Measurements from ENCODE around the gene ABHD16B.
A peak's percentile ranks its signal among the peaks of the same experiment; 100 is the strongest.

The ABHD16B gene

DNA sequence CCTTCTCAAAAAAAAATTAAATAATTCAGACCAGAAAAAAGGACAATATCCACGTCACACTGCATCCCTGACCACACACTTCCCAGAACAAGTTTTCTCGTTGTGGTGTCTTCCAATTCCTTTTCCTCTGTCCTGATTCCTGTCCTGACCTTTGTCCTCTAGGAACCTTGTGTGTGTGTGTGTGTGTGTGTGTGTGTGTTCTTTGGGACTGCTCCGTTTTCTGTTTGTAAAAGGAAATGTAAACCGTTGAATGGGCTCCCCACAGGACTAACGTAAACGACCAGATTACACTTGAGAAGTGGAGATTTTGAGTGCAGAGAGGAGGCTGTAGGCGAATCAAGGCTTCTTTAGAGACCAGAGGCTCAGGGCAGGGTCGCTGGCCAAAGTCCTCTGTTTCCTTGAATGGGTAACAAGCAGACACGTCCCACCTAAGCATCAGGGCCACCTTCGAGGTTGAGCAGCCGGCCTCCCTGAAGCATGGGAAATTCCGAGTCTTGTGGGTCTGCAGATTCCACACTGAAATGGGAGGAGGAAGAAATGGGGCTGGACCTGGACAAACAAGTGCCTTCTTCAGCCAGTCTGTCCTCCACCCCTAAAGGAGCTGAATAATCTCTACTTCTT lies 37.5 kb upstream of the ABHD16B start:
- TF ChIP-seq, protein P1, sequence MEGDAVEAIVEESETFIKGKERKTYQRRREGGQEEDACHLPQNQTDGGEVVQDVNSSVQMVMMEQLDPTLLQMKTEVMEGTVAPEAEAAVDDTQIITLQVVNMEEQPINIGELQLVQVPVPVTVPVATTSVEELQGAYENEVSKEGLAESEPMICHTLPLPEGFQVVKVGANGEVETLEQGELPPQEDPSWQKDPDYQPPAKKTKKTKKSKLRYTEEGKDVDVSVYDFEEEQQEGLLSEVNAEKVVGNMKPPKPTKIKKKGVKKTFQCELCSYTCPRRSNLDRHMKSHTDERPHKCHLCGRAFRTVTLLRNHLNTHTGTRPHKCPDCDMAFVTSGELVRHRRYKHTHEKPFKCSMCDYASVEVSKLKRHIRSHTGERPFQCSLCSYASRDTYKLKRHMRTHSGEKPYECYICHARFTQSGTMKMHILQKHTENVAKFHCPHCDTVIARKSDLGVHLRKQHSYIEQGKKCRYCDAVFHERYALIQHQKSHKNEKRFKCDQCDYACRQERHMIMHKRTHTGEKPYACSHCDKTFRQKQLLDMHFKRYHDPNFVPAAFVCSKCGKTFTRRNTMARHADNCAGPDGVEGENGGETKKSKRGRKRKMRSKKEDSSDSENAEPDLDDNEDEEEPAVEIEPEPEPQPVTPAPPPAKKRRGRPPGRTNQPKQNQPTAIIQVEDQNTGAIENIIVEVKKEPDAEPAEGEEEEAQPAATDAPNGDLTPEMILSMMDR (IDR thresholded peaks at IDR 0.05; ENCODE audit: low read depth, low read length) = no peak

DNA sequence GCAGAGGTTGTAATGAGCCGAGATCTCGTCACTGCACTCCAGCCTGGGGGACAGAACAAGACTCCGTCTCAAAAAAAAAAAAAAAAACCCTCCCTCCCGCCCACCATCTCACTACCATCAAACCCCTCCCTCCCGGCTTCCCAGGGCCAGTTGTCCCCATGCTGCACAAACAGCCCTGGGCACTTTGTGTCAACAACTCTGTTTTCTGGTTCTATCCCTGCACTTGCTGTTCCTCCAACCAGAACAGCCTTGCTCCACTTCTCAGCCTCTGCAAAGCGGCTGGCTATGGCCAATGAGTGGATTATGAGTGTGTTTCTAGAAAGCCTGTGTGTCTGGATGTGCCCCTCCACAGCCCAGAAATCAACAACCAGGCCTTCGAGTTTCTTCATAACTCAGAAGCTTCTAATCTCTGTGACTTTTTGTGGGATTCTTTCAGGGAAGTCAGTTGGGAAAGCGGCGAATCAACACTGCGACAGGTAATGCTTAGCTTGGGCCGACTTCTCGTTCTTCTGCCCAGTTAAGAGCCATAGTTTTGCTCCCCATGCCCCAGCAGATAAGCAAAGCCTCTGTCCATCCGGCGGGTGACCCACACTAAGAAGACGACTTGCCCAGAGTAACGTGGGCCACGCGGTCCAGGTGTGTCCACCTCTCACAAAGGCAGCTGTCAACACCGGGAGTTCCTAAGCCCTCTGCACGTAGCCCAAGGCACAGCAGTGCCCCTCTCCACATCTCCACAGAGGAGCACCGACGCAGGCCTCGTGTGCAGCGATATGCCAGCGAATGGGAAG lies 35.8 kb upstream of the ABHD16B start:
- TF ChIP-seq, protein P1 (IDR thresholded peaks at IDR 0.05; ENCODE audit: low read depth, low read length) = no peak
- no peak overlapping the region for H3K4me3 ChIP-seq (ENCODE audit: low read depth, low read length)

More for the DNA sequence above, 37.5 kb upstream of the ABHD16B start:
- H3K4me3 ChIP-seq (ENCODE audit: low read depth, low read length) = no peak overlapping the region

DNA sequence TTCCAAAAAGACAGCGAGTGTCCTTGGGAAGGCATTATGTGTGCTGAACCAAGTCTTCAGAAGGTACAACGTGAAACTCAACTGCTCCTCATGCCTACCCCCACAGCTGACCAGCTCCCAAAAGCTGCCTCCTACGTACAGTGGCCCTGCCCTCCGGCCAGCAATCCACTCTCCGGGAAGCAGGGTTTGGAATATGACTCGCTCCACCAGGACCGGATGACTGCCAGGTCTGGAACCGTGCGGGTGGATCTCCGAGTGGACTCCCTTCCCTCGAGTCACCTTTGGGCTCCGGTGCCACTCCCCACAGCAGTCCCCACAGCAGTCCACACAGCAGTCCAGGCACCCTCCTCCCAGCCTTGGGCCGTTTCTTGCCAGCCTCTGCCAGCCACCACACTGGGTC lies 34.5 kb upstream of the ABHD16B start:
- no peak overlapping the region for H3K4me3 ChIP-seq (ENCODE audit: low read depth, low read length)

DNA sequence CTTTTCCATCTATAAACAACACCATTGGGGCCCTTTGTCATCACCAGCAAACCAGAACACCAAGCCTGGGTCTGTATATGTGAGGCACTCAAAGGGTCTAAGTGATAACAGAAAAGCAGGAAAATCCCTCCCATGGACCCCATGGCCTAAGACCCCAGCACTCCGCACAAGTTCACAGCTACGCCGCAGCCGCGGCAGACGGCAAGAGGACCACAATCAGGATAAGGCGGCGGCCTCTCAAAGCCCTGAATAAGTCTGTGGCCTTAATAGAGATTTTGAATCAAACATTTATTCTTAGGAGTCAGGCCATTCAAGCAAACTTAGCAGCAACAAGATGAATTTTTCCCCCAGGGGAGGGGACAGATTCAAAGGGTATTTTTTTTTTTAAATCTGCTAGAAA lies 33.2 kb upstream of the ABHD16B start:
- no peak overlapping the region for H3K4me3 ChIP-seq (ENCODE audit: low read depth, low read length)
- TF ChIP-seq, protein P1 (IDR thresholded peaks at IDR 0.05; ENCODE audit: low read depth, low read length) = no peak

More for the DNA sequence above, 34.5 kb upstream of the ABHD16B start:
- TF ChIP-seq, protein P1 (IDR thresholded peaks at IDR 0.05; ENCODE audit: low read depth, low read length) = no peak

DNA sequence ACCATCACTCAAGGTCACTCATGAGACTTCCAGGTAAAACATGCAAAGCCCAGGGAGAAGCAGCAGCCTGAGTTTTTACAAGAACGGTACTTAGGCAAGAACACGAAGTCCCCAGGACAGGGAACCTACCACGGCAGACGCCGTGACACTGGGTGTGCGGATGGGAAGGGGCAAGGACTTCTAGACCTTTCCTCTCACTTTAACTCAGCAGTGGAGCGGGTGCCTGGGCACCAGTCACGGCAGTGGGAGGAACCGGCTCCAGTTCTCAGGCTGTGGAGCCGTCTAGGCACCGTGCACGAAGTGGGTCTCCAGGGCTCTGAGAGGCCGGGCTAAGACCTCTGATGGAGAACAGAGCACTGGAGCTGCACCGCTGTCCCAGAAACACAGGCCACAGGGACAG lies 32.8 kb upstream of the ABHD16B start:
- H3K4me3 ChIP-seq (ENCODE audit: low read depth, low read length) = no peak overlapping the region
- TF ChIP-seq, protein P1 (IDR thresholded peaks at IDR 0.05; ENCODE audit: low read depth, low read length) = no peak

DNA sequence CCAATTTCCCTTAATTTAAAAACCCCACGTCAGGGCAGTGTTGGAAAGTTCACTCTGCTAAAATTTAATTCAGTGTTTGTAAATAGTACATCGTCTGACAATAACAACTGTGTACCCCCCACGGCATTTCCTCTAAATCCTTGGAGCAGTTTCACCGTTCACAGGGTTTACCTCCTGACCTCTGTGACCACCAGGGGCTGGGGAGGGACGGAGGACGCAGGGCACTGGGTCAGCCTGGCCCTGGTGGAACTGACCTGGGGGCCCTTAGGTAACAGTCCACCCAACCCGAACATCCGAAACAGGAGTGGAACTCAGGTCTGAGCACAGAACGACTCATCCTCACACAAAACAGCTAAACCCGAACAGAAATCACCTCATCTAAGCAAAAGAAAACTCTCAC lies 32.3 kb upstream of the ABHD16B start:
- TF ChIP-seq, protein P1 (IDR thresholded peaks at IDR 0.05; ENCODE audit: low read depth, low read length) = no peak
- peak overlapping the region; percentile 63 for H3K4me3 ChIP-seq (ENCODE audit: low read depth, low read length)

DNA sequence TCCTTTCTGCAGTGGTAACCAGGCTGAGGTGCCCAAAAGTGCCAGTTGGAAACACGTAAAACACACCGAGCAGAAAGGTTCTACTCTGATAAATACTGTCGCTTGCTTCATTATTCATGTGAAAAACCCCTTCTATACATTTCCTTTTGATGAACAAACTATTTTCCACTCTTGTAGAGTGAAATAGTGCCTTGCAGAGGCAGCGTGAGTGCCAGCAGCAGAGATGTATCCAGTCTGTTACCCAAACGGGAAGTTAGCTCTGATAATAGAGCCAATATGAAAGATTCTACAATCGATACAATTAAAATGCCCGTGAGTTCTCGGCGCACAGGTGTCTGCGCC lies 31.7 kb upstream of the ABHD16B start:
- TF ChIP-seq, protein P1 (IDR thresholded peaks at IDR 0.05; ENCODE audit: low read depth, low read length) = no peak
- H3K4me3 ChIP-seq (ENCODE audit: low read depth, low read length) = peak overlapping the region; percentile 63

All from WI38 (cell line).